Neuronal stem cell (in vitro differentiated cells): Measurements from ENCODE around the gene APLNR.
A peak's percentile ranks its signal among the peaks of the same experiment; 100 is the strongest.

Experiments used
- DNase-seq: peaks from one replicate; pipeline ENCODE4 v3.0.0-alpha.2; 2013; ENCODE audit warnings: low spot score
- H2AFZ ChIP-seq: one replicate; pipeline ENCODE4 v1.6.1; 2013; ENCODE audit warnings: mild to moderate bottlenecking, low read length, inconsistent platforms
- H2AK5ac ChIP-seq: 2 replicates; pipeline ENCODE4 v1.6.1; 2013; ENCODE audit warnings: low read depth, mild to moderate bottlenecking, inconsistent platforms, low read length, moderate library complexity, mixed read lengths
- H2BK120ac ChIP-seq: 2 replicates; pipeline ENCODE4 v1.6.1; 2013; ENCODE audit warnings: low read depth, mild to moderate bottlenecking, inconsistent platforms, low read length, moderate library complexity, mixed read lengths
- H2BK12ac ChIP-seq: one replicate; pipeline ENCODE4 v1.6.1; 2013; ENCODE audit warnings: low read length, inconsistent platforms
- H2BK15ac ChIP-seq: 2 replicates; pipeline ENCODE4 v1.6.1; 2013; ENCODE audit warnings: mild to moderate bottlenecking, low read length, inconsistent platforms, mixed read lengths
- H2BK5ac ChIP-seq: one replicate; pipeline ENCODE4 v1.6.1; 2013; ENCODE audit warnings: inconsistent platforms, mild to moderate bottlenecking, low read length, moderate library complexity
- H3K14ac ChIP-seq: one replicate; pipeline ENCODE4 v1.6.1; 2013; ENCODE audit warnings: low read length, inconsistent platforms
- H3K18ac ChIP-seq: 2 replicates; pipeline ENCODE4 v1.6.1; 2013; ENCODE audit warnings: low read length, inconsistent platforms
- H3K23ac ChIP-seq: 2 replicates; pipeline ENCODE4 v1.6.1; 2013; ENCODE audit warnings: low read depth, mild to moderate bottlenecking, mixed read lengths, low read length, inconsistent platforms; ENCODE audit not compliant: poor library complexity
- H3K27ac ChIP-seq: replicated peaks from 3 replicates; pipeline ENCODE4 v1.5.1; 2013; ENCODE audit warnings: low read length, inconsistent platforms
- H3K27me3 ChIP-seq, 3 experiments: 2 replicates each; pipeline ENCODE4 v1.6.1; 2013; ENCODE audit warnings: low read length in 3 of 3, mild to moderate bottlenecking in 2 of 3, inconsistent platforms in 1 of 3, low read depth in 1 of 3, mixed read lengths in 1 of 3, moderate library complexity in 1 of 3; ENCODE audit not compliant: control insufficient read depth in 3 of 3, insufficient read depth in 3 of 3
- H3K36me3 ChIP-seq, 2 donors: replicated peaks in 1 of 2; 2 replicates each; pipeline ENCODE4 v1.6.1; 2013; ENCODE audit warnings: low read length in 2 of 2; ENCODE audit not compliant: control insufficient read depth in 2 of 2, insufficient read depth in 2 of 2
- H3K4ac ChIP-seq: 2 replicates; pipeline ENCODE4 v1.6.1; 2013; ENCODE audit warnings: inconsistent platforms, mild to moderate bottlenecking, low read length, moderate library complexity
- H3K4me1 ChIP-seq, 2 donors: 1 replicate in 1 of 2; 2 replicates in 1 of 2; pipeline ENCODE4 v1.6.1; 2013; ENCODE audit warnings: low read length in 2 of 2, low read depth in 1 of 2; ENCODE audit not compliant: control insufficient read depth in 2 of 2, insufficient read depth in 1 of 2
- H3K4me2 ChIP-seq: one replicate; pipeline ENCODE4 v1.6.1; 2013; ENCODE audit warnings: mild to moderate bottlenecking, low read length, inconsistent platforms; ENCODE audit not compliant: insufficient read depth, poor library complexity, severe bottlenecking
- H3K4me3 ChIP-seq, 2 donors: 2 replicates each; pipeline ENCODE4 v1.5.1; 2013; ENCODE audit warnings: low read length in 2 of 2, mild to moderate bottlenecking in 2 of 2, inconsistent platforms in 1 of 2, moderate library complexity in 1 of 2
- H3K79me1 ChIP-seq: one replicate; pipeline ENCODE4 v1.6.1; 2013; ENCODE audit warnings: low read depth, mild to moderate bottlenecking, inconsistent platforms, low read length, moderate library complexity
- H3K9ac ChIP-seq: one replicate; pipeline ENCODE4 v1.6.1; 2013; ENCODE audit warnings: mild to moderate bottlenecking, low read depth, low read length, inconsistent platforms; ENCODE audit not compliant: poor library complexity
- H3K9me3 ChIP-seq, 2 donors: replicated peaks in 1 of 2; 2 replicates each; pipeline versions ENCODE3 to v1.6.1; 2013; ENCODE audit warnings: low read length in 2 of 2, mild to moderate bottlenecking in 2 of 2, inconsistent platforms in 1 of 2, low read depth in 1 of 2, mixed read lengths in 1 of 2, moderate library complexity in 1 of 2; ENCODE audit not compliant: control insufficient read depth in 2 of 2, insufficient read depth in 1 of 2
- H4K8ac ChIP-seq: one replicate; pipeline ENCODE4 v1.6.1; 2013; ENCODE audit warnings: low read depth, mild to moderate bottlenecking, inconsistent platforms, low read length, moderate library complexity
- H4K91ac ChIP-seq: one replicate; pipeline ENCODE4 v1.6.1; 2013; ENCODE audit warnings: low read length, low read depth, mild to moderate bottlenecking, inconsistent platforms; ENCODE audit not compliant: poor library complexity
- WGBS, 2 donors: extraction: QIAGEN DNeasy Blood & Tissue Kit; methylation state at CpG; one replicate each; pipeline ENCODE4 v1.1.7; 2013; ENCODE audit warnings: missing lambda C conversion rate in 2 of 2, mixed read lengths in 1 of 2; ENCODE audit not compliant: insufficient read length in 2 of 2, insufficient replicate concordance in 1 of 2; ENCODE audit errors: extremely low coverage in 2 of 2; 5-methylcytosine and 5-hydroxymethylcytosine counted together

Gene APLNR

GRCh38 chr11:57191311-57192219 is 45.5 kb downstream of the APLNR start:
- no peak overlapping the region for H3K27ac ChIP-seq
- H2BK15ac ChIP-seq: no peak overlapping the region
- no peak overlapping the region for H3K18ac ChIP-seq
- WGBS, 2 donors: no CpG with 5 or more reads among the region's 9 CpGs
- DNase-seq: no peak
- peaks cover 4 to 6% of the 10 kb centered on the region in 2 donors for H3K4me1 ChIP-seq
- no peak overlapping the region for H4K91ac ChIP-seq
- no peak overlapping the region for H2BK5ac ChIP-seq
- no peak overlapping the region for H4K8ac ChIP-seq
- peaks cover 0 to 2% of the 10 kb centered on the region in 2 donors for H3K9me3 ChIP-seq
- H2BK12ac ChIP-seq: no peak overlapping the region
- H3K4me2 ChIP-seq: no peak overlapping the region
- no peak overlapping the region for H3K23ac ChIP-seq
- no peak overlapping the region for H2AK5ac ChIP-seq
- no peak overlapping the region for H3K4me3 ChIP-seq
- H3K36me3 ChIP-seq: peaks cover 4 to 14% of the 10 kb centered on the region in 2 donors
- H3K79me1 ChIP-seq: no peaks in the 10 kb centered on the region
- no peak overlapping the region for H2BK120ac ChIP-seq
- H3K4ac ChIP-seq: no peak overlapping the region
- H3K14ac ChIP-seq: no peak overlapping the region
- peak overlapping the region; percentile 69 for H2AFZ ChIP-seq
- no peak overlapping the region for H3K9ac ChIP-seq
- H3K27me3 ChIP-seq: no peaks in the 10 kb centered on the region

GRCh38 chr11:57190548-57190947 is 46.5 kb downstream of the APLNR start:
- Histone ChIP-seq H2BK5ac (no peak overlapping the region), H3K9me3 (peaks cover 0 to 2% of the 10 kb centered on the region in 2 donors), H2BK12ac (no peak overlapping the region), H3K14ac (no peak overlapping the region), H3K9ac (no peak overlapping the region), H3K4me2 (no peak overlapping the region), H4K91ac (no peak overlapping the region), H2BK120ac (no peak overlapping the region), H3K4ac (no peak overlapping the region), H3K79me1 (no peaks in the 10 kb centered on the region), H2BK15ac (no peak overlapping the region), H3K4me1 (peaks cover 4 to 6% of the 10 kb centered on the region in 2 donors), H3K4me3 (no peak overlapping the region), H2AK5ac (no peak overlapping the region), H2AFZ (no peak overlapping the region), H3K27ac (no peak overlapping the region), H4K8ac (no peak overlapping the region), H3K18ac (no peak overlapping the region), H3K27me3 (no peaks in the 10 kb centered on the region), H3K36me3 (peaks cover 4 to 14% of the 10 kb centered on the region in 2 donors), H3K23ac (no peak overlapping the region)
- no peak for DNase-seq
- WGBS, 2 donors: no CpG with 5 or more reads among the region's 4 CpGs
